Mammary epithelial cell (primary cell): ENCODE results near the gene CD53.

Source experiments
- CTCF ChIP-seq, 2 donors: IDR thresholded peaks in 1 of 2; conservative IDR thresholded peaks in 1 of 2; 2 replicates each; pipeline ENCODE4 v1.5.1; 2011 to 2012; ENCODE audit warnings: inconsistent platforms in 2 of 2, low read length in 2 of 2, mild to moderate bottlenecking in 2 of 2, control low read depth in 1 of 2, low read depth in 1 of 2; ENCODE audit not compliant: insufficient read depth in 1 of 2; ENCODE audit errors: extremely low read depth in 1 of 2
- EZH2 ChIP-seq: IDR thresholded peaks from 2 replicates; pipeline ENCODE4 v1.6.1; 2012; ENCODE audit warnings: low read length, inconsistent platforms, borderline replicate concordance

GRCh38 chr1:110888641-110889040 is 15.7 kb downstream of the CD53 start:
- TF ChIP-seq CTCF (conservative IDR thresholded peaks at IDR 0.05 in 1 of 2, IDR thresholded peaks at IDR 0.05 in 1 of 2; ENCODE audit: extremely low read depth in 1 of 2, insufficient read depth in 1 of 2, low read depth in 1 of 2, low read length in 2 of 2) (no peak), EZH2 (no peak)
